NCI-H128 (cell line): ENCODE results near the gene ALKBH6.

Experiments used
- DNase-seq: peaks from one replicate; lab custom pipeline; 2025; ENCODE audit not compliant: unreplicated experiment; lab: John Stamatoyannopoulos, UW

ALKBH6 gene

DNA sequence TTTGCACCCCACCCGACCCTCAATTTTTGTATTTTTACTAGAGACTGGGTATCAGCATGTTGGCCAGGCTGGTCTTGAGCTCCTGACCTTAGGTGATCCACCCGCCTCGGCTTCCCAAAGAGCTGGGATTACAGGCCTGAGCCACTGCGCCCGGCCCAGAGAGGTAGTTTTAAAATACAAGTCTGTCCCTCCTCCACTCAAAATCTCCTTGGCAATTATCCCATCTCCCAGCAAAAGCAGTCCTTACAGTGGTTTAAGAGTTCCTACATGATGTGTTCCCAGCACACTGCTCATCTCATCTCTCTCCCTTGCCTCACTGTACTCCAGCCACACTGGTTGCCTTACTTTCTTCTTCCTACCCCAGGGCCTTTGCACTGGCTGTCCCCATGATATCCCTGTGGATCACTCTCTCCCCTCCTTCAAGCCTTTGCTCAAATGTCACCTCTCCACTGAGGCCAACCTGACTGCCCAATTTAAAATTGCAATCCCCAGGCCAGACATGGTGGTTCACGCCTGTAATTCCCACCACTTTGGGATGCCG, 53.5 kb downstream of the ALKBH6 start:
- DNase-seq, result no peak

- no peak for DNase-seq
These were observed 54.1 kb downstream of the ALKBH6 start for GRCh38 chr19:35959968-35960320.
